ENCODE measurements around the gene CCDC183. TPM values are rescaled to one million over a fixed set of nuclear protein-coding genes. Genes with fewer than 3 reads are reported as not detected.

Gene CCDC183
- total RNA-seq, 4 donors from 2014 or later: 2.0 TPM; not detected in 2

- intact Hi-C loops (cut with DNase I; ENCODE audit: low total_unique reads): no loop called here
- DNase-seq: no peak
- H3K4me3 ChIP-seq: no peak overlapping the region
- H3K27ac ChIP-seq: no peak overlapping the region
- TF ChIP-seq POLR2A (IDR thresholded peaks at IDR 0.05) (no peak), CTCF (IDR thresholded peaks at IDR 0.05) (no peak)
- H3K36me3 ChIP-seq: no peaks in the 10 kb centered on the region
- H3K9me3 ChIP-seq: no peaks in the 10 kb centered on the region
- H3K4me1 ChIP-seq: peaks cover under 1 to 45% of the 10 kb centered on the region in 2 donors
- H3K27me3 ChIP-seq: peaks cover 13 to 39% of the 10 kb centered on the region in 2 donors
Measured at GRCh38 chr9:136844761-136845464, 48.8 kb downstream of the CCDC183 start.

- H3K36me3 ChIP-seq: no peaks in the 10 kb centered on the region
- no peaks in the 10 kb centered on the region for H3K9me3 ChIP-seq
- no peak overlapping the region for H3K27ac ChIP-seq
- H3K4me3 ChIP-seq: no peak overlapping the region
- TF ChIP-seq CTCF (IDR thresholded peaks at IDR 0.05): no peak
- TF ChIP-seq POLR2A (IDR thresholded peaks at IDR 0.05): no peak
- intact Hi-C loops (cut with DNase I; ENCODE audit: low total_unique reads): no loop called here
- H3K27me3 ChIP-seq: peaks cover 13 to 39% of the 10 kb centered on the region in 2 donors
- no peak for DNase-seq
- H3K4me1 ChIP-seq: peaks cover 5 to 52% of the 10 kb centered on the region in 2 donors
Measured at GRCh38 chr9:136845465-136846260, 49.5 kb downstream of the CCDC183 start.

GRCh38 chr9:136846376-136847087, 50.4 kb downstream of the CCDC183 start:
- no peak for DNase-seq
- H3K4me3 ChIP-seq: no peak overlapping the region
- TF ChIP-seq POLR2A (IDR thresholded peaks at IDR 0.05): no peak
- H3K9me3 ChIP-seq: no peaks in the 10 kb centered on the region
- peaks cover 5 to 53% of the 10 kb centered on the region in 2 donors for H3K4me1 ChIP-seq
- peaks cover 13 to 39% of the 10 kb centered on the region in 2 donors for H3K27me3 ChIP-seq
- H3K36me3 ChIP-seq: no peaks in the 10 kb centered on the region
- no peak overlapping the region for H3K27ac ChIP-seq
- intact Hi-C loops (cut with DNase I; ENCODE audit: low total_unique reads): no loop called here

GRCh38 chr9:136847088-136847825, 51.1 kb downstream of the CCDC183 start:
- intact Hi-C loops (cut with DNase I; ENCODE audit: low total_unique reads): no loop called here
- H3K27me3 ChIP-seq: peaks cover 13 to 39% of the 10 kb centered on the region in 2 donors
- no peak for TF ChIP-seq POLR2A (IDR thresholded peaks at IDR 0.05)
- no peak for TF ChIP-seq CTCF (IDR thresholded peaks at IDR 0.05)
- no peak for DNase-seq
- peaks cover 5 to 49% of the 10 kb centered on the region in 2 donors for H3K4me1 ChIP-seq
- H3K9me3 ChIP-seq: no peaks in the 10 kb centered on the region
- peak overlapping the region; percentile 54 to 85 for H3K4me3 ChIP-seq
- H3K36me3 ChIP-seq: no peaks in the 10 kb centered on the region
- H3K27ac ChIP-seq: no peak overlapping the region

GRCh38 chr9:136847826-136848392, 51.8 kb downstream of the CCDC183 start:
- H3K27me3 ChIP-seq: peaks cover 12 to 39% of the 10 kb centered on the region in 2 donors
- H3K4me3 ChIP-seq: peak overlapping the region; percentile 54 to 85
- no peak overlapping the region for H3K27ac ChIP-seq
- H3K36me3 ChIP-seq: no peaks in the 10 kb centered on the region
- H3K9me3 ChIP-seq: no peaks in the 10 kb centered on the region
- peaks cover 5 to 43% of the 10 kb centered on the region in 2 donors for H3K4me1 ChIP-seq
- peak; percentile 63 to 64 for DNase-seq
- TF ChIP-seq CTCF (IDR thresholded peaks at IDR 0.05) (no peak), POLR2A (IDR thresholded peaks at IDR 0.05) (peak in 1 of 2 donors; percentile 37)
- intact Hi-C loops (cut with DNase I; ENCODE audit: low total_unique reads): no loop called here

All from uterus (tissue), 4 donors.